Chondrocyte (in vitro differentiated cells): ENCODE data around the gene WNK2. TPM values are rescaled to one million over a fixed set of nuclear protein-coding genes. Genes with fewer than 3 reads are reported as not detected.

Experiments used
- DNase-seq: peaks from one replicate; pipeline ENCODE4 v3.0.0; 2021; ENCODE audit warnings: mixed read lengths, low spot score
- H3K27ac Mint-ChIP-seq: one replicate; pipeline ENCODE4 v1.8.0; 2021; ENCODE audit warnings: mild to moderate bottlenecking, moderate library complexity, mixed read lengths; ENCODE audit not compliant: unreplicated experiment
- H3K27me3 Mint-ChIP-seq: 2 replicates; pipeline ENCODE4 v1.8.0; 2021; ENCODE audit warnings: low read depth, mixed read lengths
- H3K36me3 Mint-ChIP-seq: 2 replicates; pipeline ENCODE4 v1.8.0; 2021; ENCODE audit warnings: low read depth, mixed read lengths
- H3K4me1 Mint-ChIP-seq: 2 replicates; pipeline ENCODE4 v1.8.0; 2021; ENCODE audit warnings: low read depth, mild to moderate bottlenecking, mixed read lengths
- H3K4me3 Mint-ChIP-seq: one replicate; pipeline ENCODE4 v1.8.0; 2021; ENCODE audit warnings: mild to moderate bottlenecking, moderate library complexity, mixed read lengths; ENCODE audit not compliant: unreplicated experiment
- H3K9me3 Mint-ChIP-seq: 2 replicates; pipeline ENCODE4 v1.8.0; 2021; ENCODE audit warnings: low read depth, mixed read lengths
- CTCF ChIP-seq: fragments of 200-600 bp; sonication (generic); IDR thresholded peaks from 2 replicates; pipeline ENCODE4 v1.5.0; 2021; ENCODE audit warnings: antibody characterized with exemption, mild to moderate bottlenecking, moderate library complexity
- total RNA-seq: library from RNA; stranded (reverse); gene quantifications from 3 replicates; pipeline ENCODE4 v1.2.1, GENCODE V29; 2021

WNK2 gene
- total RNA-seq, 1 donor from 2014 or later: 2.3 TPM

GRCh38 chr9:93258818-93259489, 75.0 kb downstream of the WNK2 start:
- TF ChIP-seq CTCF: no peak
- peaks cover 12% of the 10 kb centered on the region for H3K27me3 Mint-ChIP-seq
- DNase-seq: peak; percentile 77
- H3K9me3 Mint-ChIP-seq: no peaks in the 10 kb centered on the region
- H3K4me3 Mint-ChIP-seq: no peak overlapping the region
- H3K4me1 Mint-ChIP-seq: no peaks in the 10 kb centered on the region
- H3K36me3 Mint-ChIP-seq: no peaks in the 10 kb centered on the region
- H3K27ac Mint-ChIP-seq: no peak overlapping the region

GRCh38 chr9:93259490-93260262, 75.7 kb downstream of the WNK2 start:
- Mint-ChIP-seq H3K36me3 (no peaks in the 10 kb centered on the region), H3K9me3 (no peaks in the 10 kb centered on the region), H3K27me3 (peaks cover 12% of the 10 kb centered on the region), H3K4me3 (no peak overlapping the region), H3K27ac (no peak overlapping the region), H3K4me1 (no peaks in the 10 kb centered on the region)
- DNase-seq: peak; percentile 81
- no peak for TF ChIP-seq CTCF

GRCh38 chr9:93260263-93261066, 76.5 kb downstream of the WNK2 start:
- DNase-seq: no peak
- no peak overlapping the region for H3K4me3 Mint-ChIP-seq
- H3K36me3 Mint-ChIP-seq: no peaks in the 10 kb centered on the region
- no peaks in the 10 kb centered on the region for H3K9me3 Mint-ChIP-seq
- no peak overlapping the region for H3K27ac Mint-ChIP-seq
- TF ChIP-seq CTCF: no peak
- peaks cover 12% of the 10 kb centered on the region for H3K27me3 Mint-ChIP-seq
- H3K4me1 Mint-ChIP-seq: no peaks in the 10 kb centered on the region

GRCh38 chr9:93261281-93261680, 77.3 kb downstream of the WNK2 start:
- no peak for DNase-seq
- H3K4me3 Mint-ChIP-seq: no peak overlapping the region
- no peaks in the 10 kb centered on the region for H3K9me3 Mint-ChIP-seq
- no peak overlapping the region for H3K27ac Mint-ChIP-seq
- no peaks in the 10 kb centered on the region for H3K36me3 Mint-ChIP-seq
- H3K4me1 Mint-ChIP-seq: no peaks in the 10 kb centered on the region
- peaks cover 12% of the 10 kb centered on the region for H3K27me3 Mint-ChIP-seq
- no peak for TF ChIP-seq CTCF
